Gastrocnemius medialis (tissue), 4 donors: ENCODE results near the gene ECSCR. TPM values are rescaled to one million over a fixed set of nuclear protein-coding genes. Genes with fewer than 3 reads are reported as not detected.

Experiments
- ATAC-seq, 2 donors: fragments of 150-250 bp; one replicate each; pipeline ENCODE4 v1.9.1; 2016
- DNase-seq, 2 donors: peaks; one replicate each; pipeline ENCODE4 v3.0.0-alpha.2; 2019
- H3K27ac ChIP-seq, 4 donors: fragments of 200-600 bp; sonication (generic); 1 replicate in 1 of 4; 2 replicates in 3 of 4; pipeline ENCODE4 v1.5.1; 2016 to 2018; ENCODE audit warnings: mild to moderate bottlenecking in 2 of 4, moderate library complexity in 1 of 4
- H3K27me3 ChIP-seq, 3 donors: fragments of 200-600 bp; sonication (generic) in 2 of 3; 1 replicate in 1 of 3; 2 replicates in 2 of 3; pipeline versions ENCODE4 v1.5.1 to v1.6.0; 2016 to 2019; ENCODE audit warnings: mild to moderate bottlenecking in 1 of 3, moderate library complexity in 1 of 3
- H3K36me3 ChIP-seq, 2 donors: fragments of 200-600 bp; sonication (generic) in 1 of 2; one replicate each; pipeline ENCODE4 v1.5.1; 2017 to 2018
- H3K4me1 ChIP-seq, 2 donors: fragments of 200-600 bp; sonication (generic) in 1 of 2; one replicate each; pipeline ENCODE4 v1.5.1; 2016 to 2017; ENCODE audit warnings: mild to moderate bottlenecking in 2 of 2
- H3K4me3 ChIP-seq, 4 donors: fragments of 200-600 bp; sonication (generic) in 3 of 4; 1 replicate in 1 of 4; 2 replicates in 3 of 4; pipeline ENCODE4 v1.5.1; 2016 to 2019; ENCODE audit warnings: mild to moderate bottlenecking in 2 of 4
- H3K9me3 ChIP-seq, 3 donors: fragments of 200-600 bp; sonication (generic) in 2 of 3; 1 replicate in 1 of 3; 2 replicates in 2 of 3; pipeline ENCODE4 v1.5.1; 2016 to 2019
- CTCF ChIP-seq, 5 experiments: fragments of 450-650 bp in 3 of 5; fragments of 200-600 bp in 2 of 5; sonication (generic) in 2 of 5; IDR thresholded peaks in 4 of 5; conservative IDR thresholded peaks in 1 of 5; 1 replicate in 4 of 5; 2 replicates in 1 of 5; pipeline ENCODE4 v1.5.1; 2016 to 2019; ENCODE audit warnings: antibody characterized with exemption in 5 of 5, mild to moderate bottlenecking in 3 of 5, moderate library complexity in 3 of 5
- POLR2A ChIP-seq, 2 donors: fragments of 450-650 bp; IDR thresholded peaks; one replicate each; pipeline ENCODE4 v1.6.1; 2017; ENCODE audit warnings: antibody characterized with exemption in 2 of 2, mild to moderate bottlenecking in 2 of 2, moderate library complexity in 2 of 2
- in situ Hi-C, 4 donors: fragments of 200-750 bp; cut with MboI; loops; one replicate each; pipeline versions ENCODE4 v1.15.0 to v1.8.0; 2017; ENCODE audit warnings: low sequenced_read_pairs in 4 of 4
- intact Hi-C: fragments of 100-400 bp; cut with DNase I; formaldehyde crosslinking; loops from one replicate; pipeline ENCODE4 v1.15.1; 2023; ENCODE audit warnings: low total_unique reads
- total RNA-seq, 4 donors: library from RNA; depleted of rRNA; stranded (reverse); fragments of >200 nt; gene quantifications; one replicate each; pipeline versions ENCODE4 v1.1.0 to v1.2.3, GENCODE V29; 2016

Gene ECSCR
- total RNA-seq, 4 donors from 2014 or later, result 5.4 to 8.9 (median 6.9) TPM

- Histone ChIP-seq H3K9me3 (no peaks in the 10 kb centered on the region), H3K27me3 (no peaks in the 10 kb centered on the region), H3K36me3 (no peaks in the 10 kb centered on the region), H3K4me1 (peaks cover 27 to 28% of the 10 kb centered on the region in 2 donors), H3K27ac (no peak overlapping the region), H3K4me3 (no peak overlapping the region)
- in situ Hi-C loops, result no loop called here
- TF ChIP-seq CTCF (IDR thresholded peaks at IDR 0.05 in 4 of 5, conservative IDR thresholded peaks at IDR 0.05 in 1 of 5), result no peak
- TF ChIP-seq POLR2A (IDR thresholded peaks at IDR 0.05), result no peak
- ATAC-seq (no peak), DNase-seq (no peak)
- intact Hi-C loops, result no loop called here
Observed at GRCh38 chr5:139408191-139408590, 54.4 kb downstream of the ECSCR start.

- DNase-seq, result no peak
Observed at GRCh38 chr5:139407517-139407916, 55.0 kb downstream of the ECSCR start.

GRCh38 chr5:139406963-139407362 is 55.6 kb downstream of the ECSCR start:
- peaks cover 35 to 36% of the 10 kb centered on the region in 2 donors for H3K4me1 ChIP-seq
- TF ChIP-seq CTCF (IDR thresholded peaks at IDR 0.05 in 4 of 5, conservative IDR thresholded peaks at IDR 0.05 in 1 of 5) (no peak), POLR2A (IDR thresholded peaks at IDR 0.05) (no peak)
- H3K9me3 ChIP-seq, result no peaks in the 10 kb centered on the region
- H3K4me3 ChIP-seq, result no peak overlapping the region
- intact Hi-C loops, result no loop called here
- in situ Hi-C loops, result no loop called here
- no peak for ATAC-seq
- no peak for DNase-seq
- H3K27ac ChIP-seq, result no peak overlapping the region
- H3K27me3 ChIP-seq, result no peaks in the 10 kb centered on the region
- no peaks in the 10 kb centered on the region for H3K36me3 ChIP-seq

More at GRCh38 chr5:139407517-139407916, 55.0 kb downstream of the ECSCR start:
- Histone ChIP-seq H3K4me1 (peaks cover 33 to 35% of the 10 kb centered on the region in 2 donors), H3K27ac (no peak overlapping the region), H3K9me3 (no peaks in the 10 kb centered on the region), H3K4me3 (no peak overlapping the region), H3K27me3 (no peaks in the 10 kb centered on the region), H3K36me3 (no peaks in the 10 kb centered on the region)
- TF ChIP-seq CTCF (IDR thresholded peaks at IDR 0.05 in 4 of 5, conservative IDR thresholded peaks at IDR 0.05 in 1 of 5), result no peak
- TF ChIP-seq POLR2A (IDR thresholded peaks at IDR 0.05), result no peak
- in situ Hi-C loops (no loop called here), intact Hi-C loops (no loop called here)
- no peak for ATAC-seq

- no peaks in the 10 kb centered on the region for H3K36me3 ChIP-seq
- no peaks in the 10 kb centered on the region for H3K9me3 ChIP-seq
- H3K27me3 ChIP-seq, result no peaks in the 10 kb centered on the region
- H3K4me1 ChIP-seq, result peaks cover 20 to 21% of the 10 kb centered on the region in 2 donors
- peak overlapping the region; percentile 60 to 75 (median 64) for H3K4me3 ChIP-seq
- intact Hi-C loops, result no loop called here
- peak overlapping the region; percentile 86 to 97 (median 92) for H3K27ac ChIP-seq
- in situ Hi-C loops, result no loop called here
- ATAC-seq, result no peak
- no peak for TF ChIP-seq CTCF (IDR thresholded peaks at IDR 0.05 in 4 of 5, conservative IDR thresholded peaks at IDR 0.05 in 1 of 5)
- no peak for TF ChIP-seq POLR2A (IDR thresholded peaks at IDR 0.05)
- no peak for DNase-seq
Observed at GRCh38 chr5:139404484-139404840, 58.1 kb downstream of the ECSCR start.
